Fibroblast of skin of abdomen (primary cell): Measurements from ENCODE around the gene SMIM26. TPM values are rescaled to one million over a fixed set of nuclear protein-coding genes. Genes with fewer than 3 reads are reported as not detected.
"Not testable (repeated sequence)": the region's sequence is repeated elsewhere in the genome, so short reads cannot be mapped to it uniquely, and the experiment has no call there.

ENCODE experiments used
- DNase-seq: peaks from one replicate; pipeline ENCODE4 v3.0.0-alpha.2; 2013
- polyA plus RNA-seq, 2 experiments: library from polyadenylated mRNA; unstranded; fragments of 120-200 nt; gene quantifications; one replicate each; pipeline ENCODE4 v1.2.1, GENCODE V29; 2013; ENCODE audit not compliant: insufficient read length in 2 of 2

SMIM26 gene
- polyA plus RNA-seq (2013, experiment 1 of 2; ENCODE audit: insufficient read length), result 47.6 TPM
- polyA plus RNA-seq (2013, experiment 2 of 2; ENCODE audit: insufficient read length), result 47.6 TPM

DNA sequence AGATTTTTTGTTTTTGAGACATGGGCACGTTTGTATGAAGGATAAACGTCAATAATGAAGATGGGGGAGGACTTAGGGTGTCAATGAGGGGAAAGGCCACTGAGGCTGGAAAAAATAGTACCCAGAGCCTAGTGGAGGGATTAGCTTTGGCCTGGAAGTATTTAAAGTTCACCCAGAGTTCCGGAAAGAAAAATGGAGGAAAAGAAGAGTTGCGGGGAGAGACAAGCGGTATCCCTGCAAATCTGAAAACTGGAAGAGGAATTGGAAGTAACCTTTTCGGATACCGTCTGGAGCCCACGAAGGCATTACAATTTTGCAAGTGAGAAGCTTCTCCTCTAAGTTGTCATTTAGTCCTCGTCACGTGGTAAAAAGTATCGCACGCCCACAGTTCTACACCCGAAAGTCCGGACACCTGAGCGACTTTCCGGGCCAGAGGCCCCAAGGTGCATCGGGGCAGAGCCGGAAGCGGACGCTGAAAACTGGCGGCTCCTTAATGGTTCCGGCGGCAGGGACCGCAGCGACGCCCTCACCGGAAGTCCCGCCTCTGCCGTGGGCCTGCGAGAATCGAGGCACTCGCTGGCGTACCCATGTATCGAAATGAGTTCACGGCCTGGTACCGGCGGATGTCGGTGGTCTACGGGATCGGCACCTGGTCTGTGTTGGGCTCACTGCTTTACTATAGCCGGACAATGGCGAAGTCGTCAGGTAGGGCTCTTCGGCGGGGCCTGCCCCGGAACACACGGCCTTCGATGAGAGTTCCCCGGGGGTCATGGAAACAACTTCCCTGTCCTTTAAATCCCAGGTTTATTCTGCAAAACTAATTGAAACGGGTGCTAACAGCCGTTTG lies at the start of gene SMIM26:
SMIM26 (plus strand) TSS at position 541 of the 847 bp plus-strand sequence; CDS start at position 588, 47 bp downstream.
- peak; percentile 86 for DNase-seq

DNA sequence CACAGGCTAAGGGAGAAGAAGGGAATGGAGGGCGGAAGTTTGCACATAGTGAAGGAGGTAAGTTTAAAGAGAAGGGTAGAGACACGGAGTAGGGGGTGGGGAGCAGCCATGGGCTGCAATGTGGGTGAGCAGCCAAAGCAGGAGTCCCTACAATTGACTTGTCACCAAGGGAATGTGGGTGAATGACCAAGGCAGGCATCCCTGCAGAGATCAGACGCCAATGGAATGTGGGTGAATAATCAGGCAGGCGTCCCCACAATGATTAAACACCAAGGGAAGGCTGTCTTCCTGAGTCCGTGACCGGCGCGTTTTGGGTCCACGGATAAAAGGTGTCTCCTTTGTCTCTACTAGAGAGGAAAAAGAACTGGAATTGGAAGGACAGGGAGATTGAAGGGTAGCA lies 45.2 kb upstream of the SMIM26 start:
- peak; percentile 7 for DNase-seq

DNA sequence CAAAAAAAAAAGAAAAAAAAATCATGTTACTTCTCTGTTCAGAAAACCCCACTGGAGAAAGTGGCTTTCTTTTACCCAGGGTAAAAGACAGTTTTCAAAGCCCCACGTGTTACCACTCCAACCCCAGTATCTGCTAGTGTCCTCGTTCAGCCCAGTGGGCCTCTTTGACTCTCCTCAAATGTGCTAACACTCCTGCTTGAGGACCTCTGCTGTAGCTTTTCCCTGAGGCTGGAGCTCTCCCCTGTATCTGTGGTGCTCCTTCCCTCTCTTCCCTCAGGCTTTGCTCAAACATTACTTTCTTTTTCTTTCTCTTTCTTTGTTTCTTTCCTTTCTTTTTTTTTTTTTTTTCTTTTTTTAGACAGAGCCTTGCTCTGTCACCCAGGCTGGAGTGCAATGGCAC lies 44.2 kb upstream of the SMIM26 start:
- no peak for DNase-seq

DNA sequence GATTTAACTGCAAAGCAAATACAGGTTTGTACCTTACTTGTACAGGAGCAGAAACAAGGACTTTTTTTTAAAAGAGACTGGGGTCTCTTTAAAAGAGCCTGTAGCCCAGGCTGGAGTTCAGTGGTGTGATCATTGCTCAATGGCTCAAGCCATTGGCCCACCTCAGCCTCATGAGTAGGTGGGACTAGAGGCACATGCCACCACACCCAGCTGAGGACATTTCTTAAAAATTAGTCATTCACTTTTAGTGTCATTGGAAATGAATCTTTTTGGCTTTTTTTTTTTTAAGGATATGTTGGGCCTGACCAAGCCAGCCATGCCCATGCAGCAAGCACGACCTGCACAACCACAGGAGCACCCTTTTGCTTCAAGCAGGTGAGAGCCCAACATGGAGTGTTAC lies 42.6 kb upstream of the SMIM26 start:
- peak; percentile 39 for DNase-seq

GRCh38 chr20:18526761-18527160 lies 40.5 kb upstream of the SMIM26 start:
- not testable (repeated sequence) for DNase-seq

DNA sequence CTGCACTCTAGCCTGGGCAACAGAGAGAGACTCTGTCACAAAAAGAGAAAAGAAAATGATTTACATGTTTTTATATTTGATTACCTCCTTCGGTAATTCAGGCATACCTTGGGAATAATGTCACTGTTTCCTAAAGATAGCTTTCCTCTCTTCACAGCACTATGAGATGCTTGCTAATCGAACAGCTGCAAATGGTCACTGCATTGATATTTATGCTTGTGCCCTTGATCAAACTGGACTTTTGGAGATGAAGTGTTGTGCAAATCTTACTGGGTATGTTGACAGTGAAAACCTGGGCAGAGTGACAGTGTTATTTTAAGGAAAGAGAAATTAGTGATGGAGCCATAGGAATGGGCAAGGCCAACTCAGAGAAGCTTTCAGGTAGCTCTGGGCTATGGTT lies 39.9 kb upstream of the SMIM26 start:
- no peak for DNase-seq

DNA sequence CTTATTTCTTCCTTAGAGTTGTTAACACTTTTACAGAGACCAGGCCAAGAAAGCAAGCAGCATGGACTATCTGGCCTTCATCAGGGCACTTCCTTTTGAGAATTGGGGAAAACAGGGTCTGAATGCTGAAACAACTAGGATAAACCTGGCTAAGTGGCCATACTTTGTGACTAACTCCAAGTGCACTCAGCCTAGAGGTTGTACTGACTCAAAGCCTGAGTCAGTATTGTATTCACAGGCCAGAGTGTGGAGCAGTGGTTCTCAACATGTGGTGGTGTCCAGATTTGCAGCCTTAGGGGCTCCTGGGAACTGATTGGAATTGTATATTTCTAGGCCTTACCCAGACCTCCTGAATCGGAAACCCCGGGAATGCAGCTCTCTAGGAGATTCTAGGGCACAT lies 39.4 kb upstream of the SMIM26 start:
- DNase-seq, result peak; percentile 16

DNA sequence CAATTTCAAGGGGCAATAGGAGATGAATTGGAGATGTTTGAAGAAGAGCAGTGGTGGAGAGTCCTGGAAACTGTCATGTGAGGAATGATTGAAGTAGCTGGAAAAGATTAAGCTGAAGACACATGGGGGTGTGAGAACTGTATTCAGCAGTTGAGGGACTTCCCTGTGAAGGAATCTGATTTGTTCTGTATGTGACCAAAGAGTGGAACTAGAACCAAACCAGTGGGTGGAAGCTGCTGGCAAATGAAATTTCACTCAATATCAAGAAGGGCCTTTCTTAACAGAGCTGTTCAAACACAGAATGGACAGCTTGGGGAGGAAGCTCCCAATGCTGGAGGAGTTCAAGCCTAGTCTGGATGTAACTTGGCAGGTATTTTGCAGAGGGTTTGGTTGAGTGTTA lies 38.2 kb upstream of the SMIM26 start:
- DNase-seq, result no peak

- no peak for DNase-seq
Measured at GRCh38 chr20:18532626-18533025, 34.6 kb upstream of the SMIM26 start.

DNA sequence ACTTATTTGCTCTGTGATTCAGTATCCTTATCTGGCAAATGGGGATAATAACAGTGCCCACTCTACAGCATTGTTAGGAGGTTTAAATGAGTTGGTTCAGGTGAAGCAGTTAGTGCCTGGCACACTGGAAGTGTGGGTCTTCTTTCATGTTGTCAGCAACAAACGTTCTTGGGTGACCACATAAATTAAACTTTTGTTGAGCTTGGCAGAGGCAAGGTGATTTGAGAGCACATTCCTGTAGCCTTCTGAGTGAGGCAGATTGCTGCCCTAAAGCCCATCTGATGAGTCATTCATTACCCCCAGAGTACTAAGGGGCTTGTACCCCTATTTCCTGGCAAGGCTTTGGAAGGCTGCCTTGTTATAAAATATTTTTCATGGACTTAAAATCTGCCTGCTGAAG lies 33.7 kb upstream of the SMIM26 start:
- DNase-seq, result no peak

DNA sequence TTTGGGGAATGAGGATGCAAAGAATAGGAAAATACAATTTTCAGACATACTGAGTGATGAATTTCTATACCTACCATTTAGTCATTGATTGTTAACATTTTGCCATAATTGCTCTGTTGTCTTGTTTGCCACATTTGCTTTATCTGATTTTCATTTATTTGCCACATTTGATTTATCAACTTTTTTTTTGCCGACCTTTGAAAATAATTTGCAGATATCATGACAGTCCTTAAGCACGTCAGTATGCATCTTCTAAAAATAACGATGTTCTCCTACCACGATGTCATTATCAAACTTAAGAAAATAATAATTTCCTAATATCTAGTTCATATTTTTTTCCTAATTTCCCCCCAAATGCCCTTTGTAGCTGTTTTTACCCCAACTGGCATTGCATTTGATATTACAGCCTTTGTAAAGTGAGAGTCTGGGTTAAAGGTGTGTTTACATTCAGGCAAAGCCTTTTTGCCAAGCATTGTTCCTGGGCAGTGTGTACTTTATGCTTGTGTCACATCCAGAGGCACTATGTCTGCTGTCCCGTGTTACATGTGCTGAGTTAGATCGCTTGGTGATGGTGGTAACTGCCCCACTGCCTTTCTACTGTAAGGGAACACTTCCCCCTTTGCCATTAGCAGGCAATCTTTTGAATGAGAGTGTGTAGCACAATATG lies 33.1 kb upstream of the SMIM26 start:
- DNase-seq, result no peak

GRCh38 chr20:18537651-18538050 lies 29.6 kb upstream of the SMIM26 start:
- no peak for DNase-seq

DNA sequence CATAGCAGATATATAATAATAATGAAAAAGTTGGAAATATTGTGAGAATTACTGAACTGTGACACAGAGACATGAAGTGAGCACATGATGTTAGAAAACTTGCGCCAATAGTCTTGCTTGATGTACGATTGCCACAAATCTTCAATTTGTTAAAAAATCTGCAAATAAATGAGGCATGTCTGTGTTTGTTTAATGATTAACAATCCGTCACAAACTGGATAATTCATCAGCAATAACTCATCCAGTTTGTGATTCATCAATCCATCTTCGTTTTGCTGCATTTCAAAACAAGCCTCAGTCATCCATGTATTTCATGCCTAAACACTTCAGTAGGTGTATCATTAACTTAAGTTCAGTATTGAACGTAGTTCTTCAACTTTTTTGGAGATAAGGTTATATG lies 25.5 kb upstream of the SMIM26 start:
- no peak for DNase-seq

DNA sequence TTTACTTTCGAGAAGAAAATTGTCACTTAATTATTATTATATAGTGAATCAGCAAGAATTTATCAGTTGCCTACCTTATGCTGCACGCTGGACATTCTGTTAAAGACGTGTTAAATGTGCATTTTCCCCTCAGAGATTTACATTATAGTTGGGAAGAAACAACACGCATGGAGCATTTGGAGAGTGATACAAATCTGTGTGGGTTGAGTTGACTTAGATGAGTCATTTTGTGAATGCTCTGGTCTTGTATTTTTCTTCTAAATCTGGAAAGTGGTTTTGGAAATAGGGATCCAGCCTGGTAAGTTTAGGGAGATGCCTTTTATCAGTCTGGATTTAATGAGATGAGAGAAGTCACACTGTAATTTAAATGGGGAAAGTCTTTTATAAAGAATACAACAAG lies 24.0 kb upstream of the SMIM26 start:
- DNase-seq, result no peak

DNA sequence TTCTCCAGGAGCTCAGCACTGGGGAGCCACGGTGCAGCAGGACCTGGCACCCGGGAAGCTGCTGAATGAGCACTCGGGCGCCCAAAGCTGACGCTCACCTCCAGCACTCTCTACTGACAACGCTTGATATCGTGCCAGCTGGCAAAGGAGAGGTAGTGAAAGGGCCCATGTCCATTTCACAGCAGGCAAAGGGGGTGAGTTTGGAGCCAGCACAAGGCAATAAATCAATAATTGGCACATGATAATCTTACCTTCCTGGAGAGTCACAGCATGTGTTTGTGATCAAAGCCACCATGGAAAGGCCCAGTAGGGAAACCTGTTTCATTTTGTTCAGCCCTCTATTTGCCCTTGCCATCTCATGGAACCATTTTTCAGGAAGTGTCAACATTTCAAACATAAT lies 23.3 kb upstream of the SMIM26 start:
- no peak for DNase-seq

GRCh38 chr20:18545566-18545965 lies 21.7 kb upstream of the SMIM26 start:
- no peak for DNase-seq

GRCh38 chr20:18548465-18548864 lies 18.8 kb upstream of the SMIM26 start:
- DNase-seq, result no peak

GRCh38 chr20:18553746-18554145 lies 13.5 kb upstream of the SMIM26 start:
- DNase-seq, result no peak

DNA sequence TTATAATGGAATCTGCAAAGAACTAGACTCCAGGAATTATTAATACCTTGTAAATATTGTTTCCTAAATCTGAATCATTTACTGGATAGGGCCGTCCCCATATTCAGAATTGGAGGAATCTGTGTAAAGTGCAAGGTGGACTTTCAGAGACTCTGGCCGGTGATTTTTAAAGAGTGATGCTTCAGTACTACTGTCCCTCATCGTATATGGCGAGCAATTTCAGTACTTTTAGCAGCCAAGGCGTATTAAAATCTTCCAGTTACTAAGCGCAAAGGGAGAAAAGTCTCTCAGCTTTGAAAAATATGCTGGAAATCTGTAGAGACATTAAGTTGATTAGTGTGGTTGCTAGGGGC lies 483 bp downstream of the SMIM26 start:
- no peak for DNase-seq

GRCh38 chr20:18571009-18571408 lies 3.8 kb downstream of the SMIM26 start:
- no peak for DNase-seq

DNA sequence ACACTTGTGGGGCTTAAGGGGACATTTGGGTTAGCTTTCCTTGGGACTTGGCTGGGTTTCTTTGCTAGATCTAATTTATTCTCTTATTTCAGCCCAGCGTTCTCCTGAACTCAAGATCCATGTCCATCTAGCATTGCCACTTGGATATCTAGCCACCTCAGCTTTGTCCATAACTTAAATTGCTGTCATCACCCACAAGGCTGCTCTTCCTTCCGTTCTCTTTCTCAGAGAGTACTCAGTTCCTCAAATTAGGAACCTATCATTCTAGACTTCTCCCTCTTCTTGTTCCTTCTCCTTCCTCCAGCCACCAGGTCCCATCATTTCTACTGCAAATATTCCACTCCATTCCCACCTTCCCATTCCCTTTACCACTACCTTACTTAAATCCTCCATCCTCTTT lies 4.3 kb downstream of the SMIM26 start:
- no peak for DNase-seq

GRCh38 chr20:18577942-18578341 lies 10.7 kb downstream of the SMIM26 start:
- no peak for DNase-seq

- no peak for DNase-seq
Measured at GRCh38 chr20:18578581-18578980, 11.3 kb downstream of the SMIM26 start.

DNA sequence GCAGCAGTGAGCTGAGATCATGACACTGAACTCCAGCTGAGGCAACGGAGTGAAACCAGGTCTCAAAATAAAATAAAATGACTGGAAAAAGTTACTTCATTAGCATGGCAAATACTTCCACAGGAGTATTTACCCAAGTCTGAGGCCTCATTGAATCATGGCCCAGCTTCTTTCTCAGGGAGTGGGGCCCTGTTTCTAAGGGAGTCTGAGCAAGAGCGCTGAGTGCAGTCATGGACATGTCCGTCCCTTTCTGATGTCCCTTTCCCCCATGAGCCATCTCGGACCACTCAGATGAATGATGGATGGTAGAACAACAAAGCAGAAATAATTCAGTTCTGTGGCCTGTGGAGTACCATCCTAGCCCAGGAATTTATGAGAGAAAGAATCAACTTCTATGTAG lies 12.8 kb downstream of the SMIM26 start:
- no peak for DNase-seq
